Fibroblast of lung (primary cell): ENCODE measurements around the gene CDIPT. TPM values are rescaled to one million over a fixed set of nuclear protein-coding genes. Genes with fewer than 3 reads are reported as not detected.

Source experiments
- DNase-seq, 2 donors: peaks; one replicate each; pipeline versions ENCODE4 v3.0.0 to v3.0.0-alpha.2; 2010; ENCODE audit warnings: low read depth in 2 of 2
- H2AFZ ChIP-seq: 2 replicates; pipeline ENCODE4 v1.5.1; 2012; ENCODE audit warnings: low read length, control low read depth, inconsistent platforms
- H3K27ac ChIP-seq: 2 replicates; pipeline ENCODE4 v1.5.1; 2011; ENCODE audit warnings: low read length, control low read depth; ENCODE audit not compliant: insufficient read depth
- H3K27me3 ChIP-seq: 2 replicates; pipeline ENCODE4 v1.5.1; 2011; ENCODE audit warnings: mild to moderate bottlenecking, low read length; ENCODE audit not compliant: control insufficient read depth, insufficient read depth
- H3K36me3 ChIP-seq: 2 replicates; pipeline ENCODE4 v1.5.1; 2011; ENCODE audit warnings: low read length; ENCODE audit not compliant: control insufficient read depth, insufficient read depth
- H3K4me1 ChIP-seq: 2 replicates; pipeline ENCODE4 v1.5.1; 2011; ENCODE audit warnings: low read length; ENCODE audit not compliant: control insufficient read depth, insufficient read depth; ENCODE audit errors: extremely low read depth
- H3K4me2 ChIP-seq: 2 replicates; pipeline ENCODE4 v1.5.1; 2011; ENCODE audit warnings: low read length, control low read depth; ENCODE audit not compliant: insufficient read depth; ENCODE audit errors: extremely low read depth
- H3K4me3 ChIP-seq, 4 experiments: fragments of 200-600 bp in 1 of 4; sonication (generic) in 1 of 4; replicated peaks in 1 of 4; 2 replicates each; pipeline ENCODE4 v1.5.1; 2011 to 2016; ENCODE audit warnings: low read length in 4 of 4, low read depth in 3 of 4, mild to moderate bottlenecking in 3 of 4, control low read depth in 2 of 4, inconsistent platforms in 1 of 4, mixed read lengths in 1 of 4; ENCODE audit not compliant: insufficient read depth in 1 of 4; ENCODE audit errors: control extremely low read depth in 1 of 4
- H3K79me2 ChIP-seq: 2 replicates; pipeline ENCODE4 v1.5.1; 2012; ENCODE audit warnings: mild to moderate bottlenecking, low read length, inconsistent platforms; ENCODE audit not compliant: control insufficient read depth, insufficient read depth
- H3K9ac ChIP-seq: 2 replicates; pipeline ENCODE4 v1.5.1; 2011; ENCODE audit warnings: mild to moderate bottlenecking, low read length, control low read depth; ENCODE audit not compliant: insufficient read depth
- H3K9me3 ChIP-seq: 2 replicates; pipeline ENCODE4 v1.5.1; 2012; ENCODE audit warnings: low read depth, low read length; ENCODE audit not compliant: control insufficient read depth, insufficient read depth
- H4K20me1 ChIP-seq: 2 replicates; pipeline ENCODE4 v1.5.1; 2011; ENCODE audit warnings: low read length; ENCODE audit not compliant: control insufficient read depth, insufficient read depth; ENCODE audit errors: extremely low read depth
- CTCF ChIP-seq, 2 donors: IDR thresholded peaks in 1 of 2; conservative IDR thresholded peaks in 1 of 2; 1 replicate in 1 of 2; 2 replicates in 1 of 2; pipeline ENCODE4 v1.5.1; 2011 to 2012; ENCODE audit warnings: low read length in 2 of 2, control low read depth in 1 of 2, inconsistent platforms in 1 of 2, low read depth in 1 of 2, mild to moderate bottlenecking in 1 of 2
- EZH2 ChIP-seq: IDR thresholded peaks from 2 replicates; pipeline ENCODE4 v1.5.1; 2012; ENCODE audit warnings: low read length, control low read depth, mild to moderate bottlenecking; ENCODE audit errors: missing control alignments
- polyA plus RNA-seq, 2 donors: library from polyadenylated mRNA; depleted of rRNA in 1 of 2; stranded (reverse) in 1 of 2; unstranded in 1 of 2; fragments of >200 nt; gene quantifications; 2 replicates each; pipeline ENCODE4 v1.2.1, GENCODE V29; 2011 to 2012; ENCODE audit warnings: missing spikeins in 1 of 2
- total RNA-seq: library from RNA; depleted of rRNA; stranded (reverse); fragments of >200 nt; gene quantifications from 2 replicates; pipeline ENCODE4 v1.2.1, GENCODE V29; 2014

CDIPT gene
- total and polyA plus RNA-seq, 2 donors (not counting 1 experiment from before 2014, with no cell fraction given): 84.9 to 99.6 TPM

- Histone ChIP-seq H3K27ac (peak overlapping the region; percentile 94), H3K4me3 (peak overlapping the region; percentile 73 to 89 (median 84)), H3K4me2 (peak overlapping the region; percentile 95), H4K20me1 (no peaks in the 10 kb centered on the region), H3K9me3 (no peaks in the 10 kb centered on the region), H3K79me2 (peaks cover 38% of the 10 kb centered on the region), H3K4me1 (peaks cover 40% of the 10 kb centered on the region), H3K36me3 (peaks cover 8% of the 10 kb centered on the region), H2AFZ (peak overlapping the region; percentile 35), H3K27me3 (no peaks in the 10 kb centered on the region), H3K9ac (no peak overlapping the region)
- TF ChIP-seq CTCF (conservative IDR thresholded peaks at IDR 0.05 in 1 of 2, IDR thresholded peaks at IDR 0.05 in 1 of 2; ENCODE audit: low read depth in 1 of 2, low read length in 2 of 2) (no peak), EZH2 (no peak)
- no peak for DNase-seq
Measured at GRCh38 chr16:29815032-29815721, 47.8 kb downstream of the CDIPT start.

DNA sequence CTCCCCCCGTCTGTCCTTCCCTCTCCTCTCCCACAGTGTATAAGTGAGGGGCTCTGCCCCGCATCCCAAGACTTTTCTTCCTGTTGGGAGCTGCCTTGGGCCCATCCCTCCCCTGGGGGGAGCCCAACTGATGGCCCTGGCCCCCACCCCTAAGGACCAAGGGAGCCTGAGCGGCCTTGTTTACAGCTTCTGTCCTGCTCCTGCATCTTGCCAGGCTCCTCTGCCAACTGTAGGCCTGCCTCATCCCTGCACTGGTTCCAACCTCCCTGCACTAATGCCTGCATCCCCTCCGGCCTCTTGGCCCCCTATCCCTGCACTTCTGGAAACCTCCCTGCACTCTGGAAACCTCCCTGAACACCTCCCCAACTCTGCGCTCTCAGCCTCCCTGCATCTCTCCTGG lies 48.4 kb downstream of the CDIPT start:
- Histone ChIP-seq H3K9ac (no peak overlapping the region), H3K79me2 (peaks cover 35% of the 10 kb centered on the region), H3K9me3 (no peaks in the 10 kb centered on the region), H3K4me2 (peak overlapping the region; percentile 95), H3K27ac (no peak overlapping the region), H2AFZ (no peak overlapping the region), H3K4me3 (peak overlapping the region in 2 of 4 experiments; percentile 82 to 89), H3K27me3 (no peaks in the 10 kb centered on the region), H3K36me3 (peaks cover 8% of the 10 kb centered on the region), H4K20me1 (no peaks in the 10 kb centered on the region), H3K4me1 (peaks cover 39% of the 10 kb centered on the region)
- TF ChIP-seq CTCF (conservative IDR thresholded peaks at IDR 0.05 in 1 of 2, IDR thresholded peaks at IDR 0.05 in 1 of 2; ENCODE audit: low read depth in 1 of 2, low read length in 2 of 2) (no peak), EZH2 (no peak)
- DNase-seq: no peak

- H3K27ac ChIP-seq: no peak overlapping the region
- no peak for DNase-seq
- TF ChIP-seq EZH2: no peak
- TF ChIP-seq CTCF (conservative IDR thresholded peaks at IDR 0.05 in 1 of 2, IDR thresholded peaks at IDR 0.05 in 1 of 2; ENCODE audit: low read depth in 1 of 2, low read length in 2 of 2): no peak
Measured at GRCh38 chr16:29813644-29814562, 49.1 kb downstream of the CDIPT start.

More at GRCh38 chr16:29813644-29814562, 49.1 kb downstream of the CDIPT start:
- peaks cover 43% of the 10 kb centered on the region for H3K4me1 ChIP-seq
- H3K9ac ChIP-seq: no peak overlapping the region
- no peaks in the 10 kb centered on the region for H4K20me1 ChIP-seq
- peaks cover 35% of the 10 kb centered on the region for H3K79me2 ChIP-seq
- peaks cover 11% of the 10 kb centered on the region for H3K36me3 ChIP-seq
- H2AFZ ChIP-seq: no peak overlapping the region
- H3K9me3 ChIP-seq: no peaks in the 10 kb centered on the region
- H3K4me2 ChIP-seq: peak overlapping the region; percentile 95
- H3K27me3 ChIP-seq: no peaks in the 10 kb centered on the region
- peak overlapping the region in 1 of 4 experiments; percentile 77 for H3K4me3 ChIP-seq
